Gastroesophageal sphincter (tissue), 4 donors: ENCODE data around the gene EMX1. TPM values are rescaled to one million over a fixed set of nuclear protein-coding genes. Genes with fewer than 3 reads are reported as not detected.

Experiments
- ATAC-seq: fragments of 150-250 bp; one replicate; pipeline ENCODE4 v1.9.1; 2016; ENCODE audit warnings: mild to moderate bottlenecking, moderate library complexity
- H3K27ac ChIP-seq, 4 donors: fragments of 200-600 bp; sonication (generic) in 3 of 4; 1 replicate in 3 of 4; 2 replicates in 1 of 4; pipeline ENCODE4 v1.5.1; 2016 to 2019
- H3K27me3 ChIP-seq: fragments of 200-600 bp; sonication (generic); one replicate; pipeline ENCODE4 v1.5.1; 2019
- H3K36me3 ChIP-seq, 2 donors: fragments of 200-600 bp; sonication (generic); one replicate each; pipeline ENCODE4 v1.5.1; 2019; ENCODE audit warnings: control low read depth in 1 of 2
- H3K4me1 ChIP-seq, 3 donors: fragments of 200-600 bp; sonication (generic); 1 replicate in 2 of 3; 2 replicates in 1 of 3; pipeline ENCODE4 v1.5.1; 2016 to 2019; ENCODE audit warnings: control low read depth in 2 of 3
- H3K4me3 ChIP-seq, 2 donors: fragments of 200-600 bp; sonication (generic); one replicate each; pipeline ENCODE4 v1.5.1; 2019; ENCODE audit warnings: mild to moderate bottlenecking in 1 of 2, moderate library complexity in 1 of 2
- H3K9me3 ChIP-seq, 3 donors: fragments of 200-600 bp; sonication (generic); one replicate each; pipeline ENCODE4 v1.5.1; 2017 to 2019; ENCODE audit warnings: control low read depth in 2 of 3
- EP300 ChIP-seq: sonication (generic); formaldehyde crosslinking; IDR thresholded peaks from one replicate; pipeline ENCODE4 v1.6.1; 2017; ENCODE audit warnings: antibody characterized with exemption, mild to moderate bottlenecking
- POLR2A ChIP-seq, 2 donors: fragments of 450-650 bp; IDR thresholded peaks; one replicate each; pipeline ENCODE4 v1.6.1; 2017; ENCODE audit warnings: antibody characterized with exemption in 2 of 2, mild to moderate bottlenecking in 2 of 2, moderate library complexity in 1 of 2
- POLR2AphosphoS5 ChIP-seq: sonication (generic); formaldehyde crosslinking; IDR thresholded peaks from one replicate; pipeline ENCODE4 v1.6.1; 2017; ENCODE audit warnings: antibody characterized with exemption
- WGBS, 2 donors: methylation state at CpG; one replicate each; pipeline ENCODE4 v1.1.5; 2018; ENCODE audit warnings: low coverage in 1 of 2; 5-methylcytosine and 5-hydroxymethylcytosine counted together
- total RNA-seq, 4 donors: library from RNA; depleted of rRNA; stranded (reverse); fragments of >200 nt; gene quantifications; one replicate each; pipeline ENCODE4 v1.1.0, GENCODE V29; 2016
- TF ChIP-seq, protein P1 (sequence below), 4 experiments: fragments of 200-600 bp in 2 of 4; fragments of 450-650 bp in 2 of 4; sonication (generic) in 1 of 4; IDR thresholded peaks; one replicate each; pipeline ENCODE4 v1.5.1; 2017 to 2019; ENCODE audit warnings: antibody characterized with exemption in 4 of 4, mild to moderate bottlenecking in 2 of 4, moderate library complexity in 2 of 4

Gene EMX1
- total RNA-seq, 4 donors from 2014 or later = 0.15 TPM; not detected in 3

DNA sequence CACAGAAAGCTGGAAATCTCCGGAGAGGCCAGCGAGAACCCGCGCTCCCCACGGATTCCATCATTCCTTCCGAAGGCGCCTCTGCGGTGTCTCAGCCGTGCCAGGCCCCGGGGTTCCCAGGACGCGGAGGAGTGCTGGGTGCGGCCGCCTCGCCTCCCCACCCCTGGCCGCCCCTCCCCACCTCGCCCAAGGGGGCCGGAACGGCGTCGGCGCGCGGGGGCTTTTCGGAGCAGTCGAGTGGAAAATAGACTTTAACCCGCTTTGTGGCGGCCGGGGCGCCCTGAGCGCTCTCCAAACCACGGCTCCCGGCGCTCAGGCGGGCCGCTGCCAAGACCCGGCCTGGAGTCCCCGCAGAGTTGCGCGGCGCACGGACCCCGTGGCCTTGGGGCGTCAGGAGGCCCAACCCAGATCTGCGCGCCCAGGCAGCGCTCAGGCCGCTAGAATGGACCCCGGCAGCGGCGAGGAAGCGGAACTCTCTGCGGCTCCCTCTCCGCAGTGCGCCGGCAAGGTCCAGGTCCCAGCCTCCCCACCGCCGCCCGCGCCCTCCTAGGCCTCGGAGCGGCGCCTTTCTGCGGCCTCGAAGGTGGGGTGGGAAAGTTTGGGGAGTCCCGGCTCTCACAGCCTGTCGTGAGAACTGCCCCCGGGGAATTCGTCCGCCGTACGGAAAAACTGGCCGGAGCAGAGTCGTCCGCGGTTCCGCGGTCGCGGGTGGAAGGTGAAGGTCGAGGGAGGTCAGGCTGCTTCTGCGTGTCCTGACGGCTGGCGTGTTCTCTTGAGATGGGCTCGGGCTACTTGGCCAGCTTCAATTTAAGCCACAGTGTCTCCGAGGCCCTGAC is 1.2 kb upstream of the EMX1 start:
- H3K27ac ChIP-seq = no peak overlapping the region
- no peaks in the 10 kb centered on the region for H3K9me3 ChIP-seq
- TF ChIP-seq POLR2A (IDR thresholded peaks at IDR 0.05) (no peak), POLR2AphosphoS5 (no peak), EP300 (no peak)
- TF ChIP-seq, protein P1, sequence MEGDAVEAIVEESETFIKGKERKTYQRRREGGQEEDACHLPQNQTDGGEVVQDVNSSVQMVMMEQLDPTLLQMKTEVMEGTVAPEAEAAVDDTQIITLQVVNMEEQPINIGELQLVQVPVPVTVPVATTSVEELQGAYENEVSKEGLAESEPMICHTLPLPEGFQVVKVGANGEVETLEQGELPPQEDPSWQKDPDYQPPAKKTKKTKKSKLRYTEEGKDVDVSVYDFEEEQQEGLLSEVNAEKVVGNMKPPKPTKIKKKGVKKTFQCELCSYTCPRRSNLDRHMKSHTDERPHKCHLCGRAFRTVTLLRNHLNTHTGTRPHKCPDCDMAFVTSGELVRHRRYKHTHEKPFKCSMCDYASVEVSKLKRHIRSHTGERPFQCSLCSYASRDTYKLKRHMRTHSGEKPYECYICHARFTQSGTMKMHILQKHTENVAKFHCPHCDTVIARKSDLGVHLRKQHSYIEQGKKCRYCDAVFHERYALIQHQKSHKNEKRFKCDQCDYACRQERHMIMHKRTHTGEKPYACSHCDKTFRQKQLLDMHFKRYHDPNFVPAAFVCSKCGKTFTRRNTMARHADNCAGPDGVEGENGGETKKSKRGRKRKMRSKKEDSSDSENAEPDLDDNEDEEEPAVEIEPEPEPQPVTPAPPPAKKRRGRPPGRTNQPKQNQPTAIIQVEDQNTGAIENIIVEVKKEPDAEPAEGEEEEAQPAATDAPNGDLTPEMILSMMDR (IDR thresholded peaks at IDR 0.05) = no peak
- peak overlapping the region in 1 of 2 donors; percentile 48 for H3K4me3 ChIP-seq
- peaks cover 3 to 65% (median 51%) of the 10 kb centered on the region in 3 donors for H3K4me1 ChIP-seq
- no peaks in the 10 kb centered on the region for H3K36me3 ChIP-seq
- ATAC-seq = peak; percentile 27
- H3K27me3 ChIP-seq = peaks cover 100% of the 10 kb centered on the region
- 0% methylated on average over 4 of the region's 86 CpGs; no CpG with 5 or more reads in 1 of the 2 donors for WGBS, 2 donors

DNA sequence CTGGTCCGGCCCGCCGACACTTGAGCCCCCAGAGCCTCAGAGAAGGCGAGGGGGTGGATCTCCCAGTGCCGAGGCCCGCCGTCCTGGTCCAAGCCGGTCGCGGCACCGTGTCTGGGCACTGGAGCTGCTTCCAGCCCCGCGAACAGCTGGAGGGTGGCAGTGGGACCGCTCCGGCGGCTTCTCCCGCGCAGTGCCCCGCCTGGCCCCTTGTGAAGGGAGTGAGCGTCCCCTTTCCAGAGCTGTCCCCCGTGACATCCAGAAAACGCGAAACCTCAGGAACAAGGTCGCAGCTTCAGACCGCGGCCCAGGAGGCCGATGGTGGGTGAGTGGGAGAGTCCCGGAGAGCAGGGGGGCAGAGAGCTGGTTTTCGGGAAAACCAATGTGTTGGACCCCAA is 579 bp upstream of the EMX1 start:
- 0% methylated on average over 1 of the region's 29 CpGs; no CpG with 5 or more reads in 1 of the 2 donors for WGBS, 2 donors
- TF ChIP-seq, protein P1 (IDR thresholded peaks at IDR 0.05) = no peak
- no peak for TF ChIP-seq POLR2AphosphoS5
- TF ChIP-seq EP300 = no peak
- H3K27ac ChIP-seq = no peak overlapping the region
- H3K9me3 ChIP-seq = no peaks in the 10 kb centered on the region
- peaks cover 100% of the 10 kb centered on the region for H3K27me3 ChIP-seq
- peak overlapping the region in 1 of 2 donors; percentile 48 for H3K4me3 ChIP-seq
- H3K4me1 ChIP-seq = peaks cover 3 to 66% (median 51%) of the 10 kb centered on the region in 3 donors
- ATAC-seq = no peak
- no peaks in the 10 kb centered on the region for H3K36me3 ChIP-seq

GRCh38 chr2:72917877-72918553 is 696 bp downstream of the EMX1 start:
- Histone ChIP-seq H3K9me3 (no peaks in the 10 kb centered on the region), H3K4me3 (peak overlapping the region in 1 of 2 donors; percentile 48), H3K4me1 (peaks cover 3 to 66% (median 51%) of the 10 kb centered on the region in 3 donors), H3K27ac (no peak overlapping the region), H3K27me3 (peaks cover 100% of the 10 kb centered on the region), H3K36me3 (no peaks in the 10 kb centered on the region)
- peak; percentile 7 for ATAC-seq
- no CpG with 5 or more reads among the region's 89 CpGs for WGBS, 2 donors
- TF ChIP-seq EP300 (no peak), POLR2A (IDR thresholded peaks at IDR 0.05) (no peak), POLR2AphosphoS5 (no peak)
- TF ChIP-seq, protein P1 (IDR thresholded peaks at IDR 0.05) = no peak

DNA sequence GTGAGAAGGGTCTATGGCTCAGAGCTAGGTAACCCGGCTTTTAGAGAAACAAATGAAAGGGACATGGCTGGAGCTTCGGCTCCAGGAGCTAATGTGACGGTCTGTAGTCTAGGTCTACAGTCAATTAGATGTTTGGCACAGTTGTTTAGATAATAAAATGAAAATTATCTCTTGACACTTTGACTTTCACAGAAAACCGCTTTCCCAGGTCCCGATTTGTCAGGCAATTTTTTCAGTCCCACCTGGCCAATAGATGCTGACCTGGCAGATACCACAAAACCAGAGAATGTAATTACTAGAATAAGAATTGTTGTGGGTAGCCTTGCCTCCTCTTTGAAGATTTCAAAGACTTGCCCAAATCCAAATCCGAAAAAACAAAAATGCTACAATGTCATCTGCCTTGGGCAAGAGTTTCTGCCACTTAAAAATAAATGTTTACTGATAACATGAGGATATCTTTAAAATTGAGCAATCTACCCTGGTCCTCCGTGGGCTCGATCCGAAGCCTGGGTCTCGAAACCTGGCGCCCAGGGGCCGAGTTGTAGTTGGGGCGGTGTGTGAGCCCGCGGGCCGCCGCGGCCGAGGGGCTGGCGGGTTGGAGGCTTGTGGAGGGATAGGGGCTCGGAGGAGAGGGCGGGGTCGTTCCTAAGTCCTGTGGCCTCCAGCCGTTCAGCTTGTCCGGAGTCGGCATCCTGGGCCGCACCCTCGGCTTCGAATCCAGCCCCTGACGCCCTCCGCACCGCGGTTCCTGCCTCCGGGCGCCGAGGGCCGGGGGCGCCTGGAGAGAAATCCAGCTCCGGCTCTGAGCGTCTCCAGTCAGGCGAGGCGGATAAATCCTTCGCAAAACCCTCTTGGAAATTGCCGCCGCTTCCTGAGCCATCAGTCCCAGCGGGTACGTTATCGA is 2.3 kb downstream of the EMX1 start:
- TF ChIP-seq POLR2A (IDR thresholded peaks at IDR 0.05) (no peak), EP300 (no peak), POLR2AphosphoS5 (no peak)
- TF ChIP-seq, protein P1 (IDR thresholded peaks at IDR 0.05) = no peak
- no peak for ATAC-seq
- peaks cover 3 to 76% (median 57%) of the 10 kb centered on the region in 3 donors for H3K4me1 ChIP-seq

More for the DNA sequence above, 2.3 kb downstream of the EMX1 start:
- Histone ChIP-seq H3K36me3 (no peaks in the 10 kb centered on the region), H3K4me3 (peak overlapping the region in 1 of 2 donors; percentile 38), H3K27ac (no peak overlapping the region), H3K27me3 (peaks cover 100% of the 10 kb centered on the region), H3K9me3 (no peaks in the 10 kb centered on the region)
- WGBS, 2 donors = 5 to 9% methylated on average over 11 to 21 of the region's 48 CpGs
